CD4-positive, CD25-positive, alpha-beta regulatory T cell (primary cell): ENCODE measurements around the gene EED. TPM values are rescaled to one million over a fixed set of nuclear protein-coding genes. Genes with fewer than 3 reads are reported as not detected.
"Not testable (repeated sequence)": the region's sequence is repeated elsewhere in the genome, so short reads cannot be mapped to it uniquely, and the experiment has no call there.

Experiments used
- ATAC-seq, 2 donors: fragments of 150-1000 bp; cut with Tn5 transposase; one replicate each; pipeline ENCODE4 v1.10.0; 2021; ENCODE audit warnings: low read depth in 2 of 2, moderate number of reproducible peaks in 2 of 2, moderate library complexity in 1 of 2
- DNase-seq, 3 donors: peaks; one replicate each; pipeline versions ENCODE4 v3.0.0 to v3.0.0-alpha.2; 2012 to 2022; ENCODE audit warnings: mixed read lengths in 1 of 3
- H3K27ac ChIP-seq: one replicate; pipeline ENCODE4 v1.7.0; 2013; ENCODE audit warnings: mild to moderate bottlenecking, low read length; ENCODE audit not compliant: insufficient read depth, poor library complexity, severe bottlenecking
- H3K27me3 ChIP-seq: one replicate; pipeline ENCODE4 v1.7.0; 2013; ENCODE audit warnings: low read length; ENCODE audit not compliant: control insufficient read depth, insufficient read depth
- H3K36me3 ChIP-seq: one replicate; pipeline ENCODE4 v1.7.0; 2013; ENCODE audit warnings: mild to moderate bottlenecking, low read length, moderate library complexity; ENCODE audit not compliant: control insufficient read depth, insufficient read depth
- H3K4me1 ChIP-seq: 2 replicates; pipeline ENCODE4 v1.7.0; 2013; ENCODE audit warnings: mild to moderate bottlenecking, low read length; ENCODE audit not compliant: insufficient read depth, control insufficient read depth, poor library complexity, severe bottlenecking
- H3K4me3 ChIP-seq: one replicate; pipeline ENCODE4 v1.7.0; 2013; ENCODE audit warnings: low read depth, mild to moderate bottlenecking, low read length, moderate library complexity
- H3K9me3 ChIP-seq, 2 experiments: 1 replicate in 1 of 2; 2 replicates in 1 of 2; pipeline ENCODE4 v1.7.0; 2013; ENCODE audit warnings: low read length in 2 of 2, mild to moderate bottlenecking in 1 of 2, moderate library complexity in 1 of 2; ENCODE audit not compliant: control insufficient read depth in 2 of 2
- H3K27ac Mint-ChIP-seq, 3 donors: one replicate each; pipeline ENCODE4 v1.8.0; 2020 to 2022; ENCODE audit warnings: mild to moderate bottlenecking in 3 of 3, mixed read lengths in 3 of 3, moderate library complexity in 2 of 3
- H3K27me3 Mint-ChIP-seq: one replicate; pipeline ENCODE4 v1.8.0; 2022; ENCODE audit warnings: mild to moderate bottlenecking, mixed read lengths
- H3K36me3 Mint-ChIP-seq: one replicate; pipeline ENCODE4 v1.8.0; 2020; ENCODE audit warnings: mixed read lengths
- H3K4me1 Mint-ChIP-seq, 4 donors: one replicate each; pipeline ENCODE4 v1.8.0; 2020 to 2022; ENCODE audit warnings: mixed read lengths in 4 of 4, mild to moderate bottlenecking in 1 of 4
- H3K4me3 Mint-ChIP-seq, 4 donors: one replicate each; pipeline ENCODE4 v1.8.0; 2020 to 2022; ENCODE audit warnings: mild to moderate bottlenecking in 4 of 4, mixed read lengths in 4 of 4, moderate library complexity in 3 of 4
- H3K9me3 Mint-ChIP-seq, 7 donors: one replicate each; pipeline ENCODE4 v1.8.0; 2020 to 2022; ENCODE audit warnings: mixed read lengths in 7 of 7, mild to moderate bottlenecking in 3 of 7, moderate library complexity in 2 of 7
- polyA plus RNA-seq, 4 donors: library from polyadenylated mRNA; unstranded; fragments of 300-500 nt; fragmentation: Illumina TruSeq; gene quantifications; one replicate each; pipeline ENCODE4 v1.2.3, GENCODE V29; 2021
- total RNA-seq: library from RNA; stranded (reverse); gene quantifications from one replicate; pipeline ENCODE4 v1.2.3, GENCODE V29; 2022

The EED gene
- total and polyA plus RNA-seq, 5 donors from 2014 or later = 23.7 to 65.7 (median 29.8) TPM

DNA sequence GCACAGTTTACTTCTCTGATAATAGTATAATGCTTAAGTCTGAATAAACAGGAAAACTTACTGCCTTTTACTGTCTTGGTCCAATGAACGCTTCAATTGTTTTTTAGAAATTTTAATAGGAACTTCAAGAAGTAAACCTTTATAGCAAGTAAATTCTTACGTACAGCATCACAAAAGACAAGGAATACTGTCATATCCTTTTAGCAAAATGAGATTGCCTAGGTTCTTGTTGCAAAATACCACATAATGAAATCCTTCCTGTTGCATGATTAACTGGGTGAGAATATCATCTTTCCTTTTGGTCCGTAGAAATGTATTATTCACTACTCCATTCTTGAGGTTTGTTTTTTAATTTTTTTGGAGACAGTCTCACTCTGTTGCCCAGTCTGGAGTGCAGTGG lies 35.2 kb downstream of the EED start:
- Histone ChIP-seq H3K4me3 (no peak overlapping the region), H3K27me3 (no peaks in the 10 kb centered on the region), H3K9me3 (no peaks in the 10 kb centered on the region), H3K27ac (no peak overlapping the region), H3K4me1 (no peaks in the 10 kb centered on the region), H3K36me3 (peaks cover 52% of the 10 kb centered on the region)
- Mint-ChIP-seq H3K27me3 (no peaks in the 10 kb centered on the region), H3K4me1 (peaks cover 24 to 44% (median 32%) of the 10 kb centered on the region in 4 donors), H3K9me3 (peaks cover 0 to 4% (median 0%) of the 10 kb centered on the region in 7 donors), H3K4me3 (no peak overlapping the region), H3K36me3 (peaks cover 57% of the 10 kb centered on the region), H3K27ac (peak overlapping the region in 1 of 3 donors; percentile 4)
- ATAC-seq = no peak
- DNase-seq = no peak

DNA sequence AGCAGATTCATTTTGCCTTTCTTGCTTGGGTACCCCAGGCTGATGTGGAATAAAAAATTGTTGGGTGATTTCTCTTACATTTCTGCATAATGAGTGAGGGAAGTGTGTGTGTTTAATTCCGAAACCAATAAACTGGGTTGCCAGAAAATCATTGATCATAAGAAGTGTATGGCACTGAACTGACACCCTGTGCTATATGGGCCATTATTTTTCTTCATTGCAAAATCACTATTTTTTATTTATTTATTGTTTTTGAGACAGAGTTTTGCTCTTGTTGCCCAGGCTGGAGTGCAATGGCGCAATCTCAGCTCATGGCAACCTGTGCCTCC lies 42.9 kb downstream of the EED start:
- Histone ChIP-seq H3K27ac (peak overlapping the region; percentile 36), H3K4me3 (peak overlapping the region; percentile 42), H3K27me3 (no peaks in the 10 kb centered on the region), H3K9me3 (no peaks in the 10 kb centered on the region), H3K36me3 (peaks cover 6% of the 10 kb centered on the region), H3K4me1 (peaks cover 37% of the 10 kb centered on the region)
- Mint-ChIP-seq H3K36me3 (peaks cover 11% of the 10 kb centered on the region), H3K27me3 (no peaks in the 10 kb centered on the region), H3K4me3 (peak overlapping the region in 3 of 4 donors; percentile 27 to 70 (median 39)), H3K4me1 (peaks cover 23 to 53% (median 36%) of the 10 kb centered on the region in 4 donors), H3K9me3 (no peaks in the 10 kb centered on the region), H3K27ac (peak overlapping the region in 2 of 3 donors; percentile 43 to 59)
- no peak for DNase-seq
- ATAC-seq = no peak

DNA sequence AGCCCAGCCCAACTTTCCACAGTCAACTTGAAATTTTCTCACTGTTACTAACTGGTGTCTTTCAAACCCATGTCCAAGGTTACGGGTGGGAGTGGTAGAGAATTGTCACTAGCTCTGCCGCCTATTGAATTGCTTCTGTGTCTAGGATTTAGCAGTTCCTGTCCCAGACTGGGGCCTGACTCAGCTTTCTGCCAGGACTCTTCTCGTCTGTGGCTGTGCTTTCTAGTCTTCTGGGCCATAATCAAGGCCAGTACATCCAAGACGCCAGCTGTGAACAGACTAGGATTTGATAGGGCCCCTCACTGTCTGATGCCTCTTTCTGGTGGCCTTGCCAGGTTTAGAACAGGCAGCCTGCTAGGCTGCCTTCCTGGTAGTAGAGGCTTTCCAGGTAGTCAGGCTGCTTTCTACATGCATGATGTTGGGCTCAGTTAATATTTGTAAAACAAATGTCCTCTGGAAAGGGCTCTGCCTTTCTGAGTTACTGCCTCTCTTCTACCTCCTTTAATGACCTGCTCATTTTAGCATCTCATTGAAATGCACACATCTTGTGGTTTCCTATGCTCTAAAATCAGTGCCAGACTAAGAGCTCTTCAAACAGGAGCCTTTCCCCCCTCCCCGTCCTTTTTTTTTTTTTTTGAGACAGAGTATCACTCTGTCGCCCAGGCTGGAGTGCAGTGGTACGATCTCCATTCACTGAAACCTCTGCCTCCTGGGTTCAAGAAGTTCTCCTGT lies 44.4 kb downstream of the EED start:
- Mint-ChIP-seq H3K4me1 (peaks cover 14 to 54% (median 37%) of the 10 kb centered on the region in 4 donors), H3K36me3 (peaks cover 5% of the 10 kb centered on the region), H3K27me3 (no peaks in the 10 kb centered on the region), H3K27ac (peak overlapping the region; percentile 28 to 55 (median 32)), H3K4me3 (peak overlapping the region in 3 of 4 donors; percentile 5 to 17 (median 5)), H3K9me3 (no peaks in the 10 kb centered on the region)
- Histone ChIP-seq H3K27ac (no peak overlapping the region), H3K9me3 (no peaks in the 10 kb centered on the region), H3K36me3 (peaks cover 5% of the 10 kb centered on the region), H3K4me3 (no peak overlapping the region), H3K27me3 (no peaks in the 10 kb centered on the region), H3K4me1 (peaks cover 47% of the 10 kb centered on the region)
- no peak for ATAC-seq
- DNase-seq = peak in 1 of 3 donors; percentile 54

DNA sequence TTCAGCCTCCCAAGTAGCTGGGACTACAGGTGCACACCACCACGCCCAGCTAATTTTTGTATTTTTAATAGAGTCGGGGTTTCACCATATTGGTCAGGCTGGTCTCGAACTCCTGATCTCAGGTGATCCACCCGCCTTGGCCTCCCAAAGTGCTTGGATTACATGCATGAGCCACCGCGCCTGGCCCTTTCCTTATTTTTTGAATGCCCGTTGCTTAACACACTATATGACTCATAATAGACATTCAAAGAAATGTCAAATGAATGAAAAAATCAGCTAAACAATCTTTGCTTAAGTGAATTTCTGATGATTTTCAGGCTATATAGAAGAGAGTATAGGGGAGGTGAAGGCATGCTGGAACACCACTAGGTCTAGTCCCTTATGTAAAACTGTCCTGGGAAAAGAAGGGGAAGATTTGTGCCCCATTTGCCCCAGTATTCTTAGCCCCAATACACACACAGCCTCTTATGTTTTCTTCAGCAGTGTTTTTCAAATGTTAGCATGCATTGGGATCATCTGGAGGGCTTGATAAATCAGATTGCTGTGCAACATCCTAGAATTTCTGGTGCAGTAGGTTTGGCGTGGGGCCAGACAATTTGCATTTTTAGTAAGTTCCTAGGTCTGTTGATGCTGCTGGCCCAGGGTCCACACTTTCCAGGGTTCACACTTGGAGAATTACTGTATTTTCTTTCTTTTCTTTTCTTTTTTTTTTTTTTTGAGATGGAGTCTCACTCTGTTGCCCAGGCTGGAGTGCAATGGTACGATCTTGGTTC lies 45.1 kb downstream of the EED start:
- H3K9me3 Mint-ChIP-seq, H3K9me3 ChIP-seq, ATAC-seq, H3K4me3 Mint-ChIP-seq, DNase-seq, H3K27me3 ChIP-seq, H3K27me3 Mint-ChIP-seq, H3K36me3 Mint-ChIP-seq, H3K4me3 ChIP-seq, H3K36me3 ChIP-seq, H3K27ac ChIP-seq: not testable (repeated sequence)
- H3K4me1 ChIP-seq = peaks cover 47% of the 10 kb centered on the region
- H3K4me1 Mint-ChIP-seq = peaks cover 14 to 56% (median 39%) of the 10 kb centered on the region in 4 donors
- H3K27ac Mint-ChIP-seq = peak overlapping the region in 2 of 3 donors; percentile 28 to 55

DNA sequence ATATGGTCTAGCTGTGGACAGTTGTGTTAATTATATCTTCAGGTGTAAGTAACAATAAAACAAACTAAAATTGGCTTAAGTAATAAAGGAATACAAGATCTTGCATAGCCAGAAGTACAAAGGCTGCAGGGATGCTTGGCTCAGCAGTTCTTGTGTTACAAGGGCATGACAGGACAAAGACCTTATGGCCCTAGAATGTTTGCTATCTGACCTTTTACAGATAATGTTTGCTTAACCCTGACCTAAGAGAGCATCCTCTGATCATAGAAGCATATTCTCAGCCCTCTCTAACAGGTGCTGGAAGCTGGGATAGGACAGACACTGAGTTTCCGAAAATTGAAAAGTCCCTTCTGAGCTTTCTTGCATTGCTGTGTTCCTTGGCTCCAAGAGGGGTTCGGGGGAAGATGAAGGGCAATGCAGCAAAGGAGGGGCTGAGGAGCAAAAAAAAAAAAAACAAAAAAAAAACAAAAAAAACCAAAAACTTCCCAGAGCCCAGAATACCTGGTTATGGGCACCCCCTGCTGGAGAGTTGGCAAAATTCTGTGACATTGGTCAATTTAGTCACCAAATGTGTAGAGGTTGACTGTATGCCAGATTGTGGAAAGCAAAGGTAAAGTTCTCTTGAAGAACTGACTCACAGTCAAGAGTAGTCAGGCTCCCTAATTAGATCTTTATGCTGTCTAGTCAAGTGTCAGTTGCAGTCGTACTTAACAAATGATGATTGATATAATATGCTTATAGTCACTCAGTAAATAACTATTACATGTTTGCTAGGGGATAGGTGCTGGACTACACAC lies 47.1 kb downstream of the EED start:
- Mint-ChIP-seq H3K27ac (peak overlapping the region in 2 of 3 donors; percentile 26 to 52), H3K9me3 (peaks cover 0 to 1% (median 0%) of the 10 kb centered on the region in 7 donors), H3K4me1 (peaks cover 14 to 50% (median 35%) of the 10 kb centered on the region in 4 donors), H3K27me3 (no peaks in the 10 kb centered on the region), H3K36me3 (no peaks in the 10 kb centered on the region), H3K4me3 (peak overlapping the region in 1 of 4 donors; percentile 27)
- no peak for ATAC-seq
- Histone ChIP-seq H3K4me1 (peaks cover 46% of the 10 kb centered on the region), H3K9me3 (no peaks in the 10 kb centered on the region), H3K36me3 (no peaks in the 10 kb centered on the region), H3K27ac (no peak overlapping the region), H3K27me3 (no peaks in the 10 kb centered on the region), H3K4me3 (no peak overlapping the region)
- DNase-seq = peak; percentile 33 to 77 (median 51)

DNA sequence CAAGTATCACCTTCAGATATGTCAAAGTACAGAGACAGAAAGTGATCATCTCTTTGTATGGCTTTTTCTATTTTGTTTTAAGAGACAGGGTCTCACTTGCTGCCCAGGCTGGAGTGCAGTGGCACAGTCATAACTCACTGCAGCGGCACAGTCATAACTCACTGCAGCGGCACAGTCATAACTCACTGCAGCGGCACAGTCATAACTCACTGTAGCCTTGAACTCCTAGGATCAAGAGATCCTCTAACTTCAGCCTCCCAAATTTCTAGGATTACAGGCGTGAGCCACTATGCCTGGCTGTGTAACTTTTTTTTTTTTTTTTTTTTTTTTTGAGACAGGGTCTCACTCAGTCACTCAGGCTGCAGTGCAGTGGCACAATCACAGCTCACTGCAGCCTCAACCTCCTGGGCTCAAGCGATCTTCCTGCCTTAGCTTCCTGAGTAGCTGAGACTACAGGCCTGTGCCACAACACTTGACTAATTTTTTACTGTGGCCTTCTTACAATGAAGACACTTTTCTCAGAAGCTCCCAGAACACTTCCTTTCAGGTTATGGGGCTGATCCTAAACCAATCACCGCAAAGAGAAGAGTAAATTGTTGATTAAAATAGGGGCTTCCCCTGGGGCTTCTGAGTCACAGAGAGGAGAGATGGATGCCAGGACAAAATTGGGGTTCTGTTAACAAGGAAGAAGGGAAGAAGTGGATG lies 48.5 kb downstream of the EED start:
- H3K36me3 ChIP-seq = no peaks in the 10 kb centered on the region
- H3K27ac ChIP-seq = peak overlapping the region; percentile 37
- DNase-seq (peak in 1 of 3 donors; percentile 92), ATAC-seq (peak; percentile 85 to 86)
- Mint-ChIP-seq H3K36me3 (no peaks in the 10 kb centered on the region), H3K4me3 (peak overlapping the region in 1 of 4 donors; percentile 67), H3K4me1 (peaks cover 8 to 43% (median 27%) of the 10 kb centered on the region in 4 donors), H3K27ac (peak overlapping the region; percentile 40 to 86 (median 77)), H3K27me3 (no peaks in the 10 kb centered on the region), H3K9me3 (peaks cover 0 to 1% (median 0%) of the 10 kb centered on the region in 7 donors)
- no peaks in the 10 kb centered on the region for H3K9me3 ChIP-seq
- peaks cover 32% of the 10 kb centered on the region for H3K4me1 ChIP-seq
- no peak overlapping the region for H3K4me3 ChIP-seq
- no peaks in the 10 kb centered on the region for H3K27me3 ChIP-seq

DNA sequence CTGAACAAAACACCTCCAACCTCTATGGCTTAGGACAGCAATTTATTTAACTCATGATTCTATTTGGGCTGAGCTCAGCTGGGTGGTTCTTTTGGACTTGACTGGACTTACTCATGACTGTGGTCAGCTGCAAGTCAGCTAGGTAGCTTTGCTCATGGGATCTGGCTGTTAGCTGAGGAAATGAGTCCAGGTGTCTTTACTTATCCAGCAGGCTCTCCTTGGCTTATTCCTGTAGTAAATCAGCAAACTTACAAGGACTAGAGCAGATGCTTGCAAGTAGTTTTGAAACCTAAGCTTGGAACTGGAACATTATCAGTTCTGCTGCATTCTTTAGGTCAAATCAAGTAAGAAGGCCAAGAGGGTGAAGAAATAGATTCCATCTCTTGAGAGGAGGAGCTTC lies 49.5 kb downstream of the EED start:
- peaks cover 23% of the 10 kb centered on the region for H3K4me1 ChIP-seq
- peak overlapping the region in 1 of 4 donors; percentile 23 for H3K4me3 Mint-ChIP-seq
- H3K4me3 ChIP-seq = no peak overlapping the region
- DNase-seq = no peak
- no peak overlapping the region for H3K27ac ChIP-seq
- no peaks in the 10 kb centered on the region for H3K9me3 ChIP-seq
- peaks cover 0 to 1% (median 0%) of the 10 kb centered on the region in 7 donors for H3K9me3 Mint-ChIP-seq
- no peaks in the 10 kb centered on the region for H3K27me3 ChIP-seq
- peak overlapping the region in 2 of 3 donors; percentile 21 to 85 for H3K27ac Mint-ChIP-seq
- ATAC-seq = no peak
- no peaks in the 10 kb centered on the region for H3K36me3 Mint-ChIP-seq
- no peaks in the 10 kb centered on the region for H3K36me3 ChIP-seq
- no peaks in the 10 kb centered on the region for H3K27me3 Mint-ChIP-seq
- peaks cover 6 to 36% (median 22%) of the 10 kb centered on the region in 4 donors for H3K4me1 Mint-ChIP-seq
